Smooth muscle cell (in vitro differentiated cells): Measurements from ENCODE around the gene MN1. TPM values are rescaled to one million over a fixed set of nuclear protein-coding genes. Genes with fewer than 3 reads are reported as not detected.

ENCODE experiments used
- DNase-seq: peaks from one replicate; lab custom pipeline; 2025; ENCODE audit not compliant: unreplicated experiment; lab: John Stamatoyannopoulos, UW
- H2AFZ ChIP-seq: fragments of 200-600 bp; sonication (generic); 2 replicates; pipeline ENCODE4 v1.6.0; 2016; ENCODE audit warnings: antibody characterized with exemption, low read depth, mild to moderate bottlenecking
- H3F3A ChIP-seq: fragments of 200-600 bp; sonication (generic); 2 replicates; pipeline ENCODE4 v1.6.0; 2017; ENCODE audit warnings: antibody characterized with exemption, low read depth
- H3K27ac ChIP-seq: fragments of 200-600 bp; sonication (generic); 2 replicates; pipeline ENCODE4 v1.5.1; 2016; ENCODE audit warnings: low read depth, mild to moderate bottlenecking
- H3K27me3 ChIP-seq: fragments of 200-600 bp; sonication (generic); 2 replicates; pipeline ENCODE4 v1.6.1; 2016; ENCODE audit warnings: low read depth, mild to moderate bottlenecking
- H3K36me3 ChIP-seq: fragments of 200-600 bp; sonication (generic); 2 replicates; pipeline ENCODE4 v1.5.1; 2016; ENCODE audit warnings: low read depth
- H3K4me1 ChIP-seq: fragments of 200-600 bp; sonication (generic); 2 replicates; pipeline ENCODE4 v1.5.1; 2016; ENCODE audit warnings: low read depth
- H3K4me2 ChIP-seq: fragments of 200-600 bp; sonication (generic); 2 replicates; pipeline ENCODE4 v1.6.0; 2016; ENCODE audit warnings: mild to moderate bottlenecking
- H3K4me3 ChIP-seq: fragments of 200-600 bp; sonication (generic); 2 replicates; pipeline ENCODE4 v1.5.1; 2016; ENCODE audit warnings: mild to moderate bottlenecking
- H3K79me2 ChIP-seq: fragments of 200-600 bp; sonication (generic); 2 replicates; pipeline ENCODE4 v1.6.0; 2016; ENCODE audit warnings: low read depth, mild to moderate bottlenecking
- H3K9ac ChIP-seq: fragments of 200-600 bp; sonication (generic); 2 replicates; pipeline ENCODE4 v1.6.0; 2016; ENCODE audit warnings: low read depth
- H3K9me3 ChIP-seq: fragments of 200-600 bp; sonication (generic); replicated peaks from 2 replicates; pipeline ENCODE4 v1.5.1; 2016; ENCODE audit warnings: low read depth
- H4K20me1 ChIP-seq: fragments of 200-600 bp; sonication (generic); 2 replicates; pipeline ENCODE4 v1.6.0; 2016; ENCODE audit warnings: low read depth
- CTCF ChIP-seq: fragments of 200-600 bp; sonication (generic); IDR thresholded peaks from 2 replicates; pipeline ENCODE4 v1.5.1; 2017; ENCODE audit warnings: borderline replicate concordance, mild to moderate bottlenecking, antibody characterized with exemption; ENCODE audit not compliant: insufficient read depth, poor library complexity, severe bottlenecking
- WGBS: methylation state at CpG from one replicate; pipeline ENCODE4 v1.1.7; 2016; ENCODE audit warnings: low lambda C conversion rate; 5-methylcytosine and 5-hydroxymethylcytosine counted together
- polyA plus RNA-seq: library from polyadenylated mRNA; unstranded; fragments of >200 nt; fragmentation: Nextera tagmentation; extraction: Ambion mirVana; gene quantifications from 2 replicates; pipeline ENCODE4 v1.2.1, GENCODE V29; 2016
- total RNA-seq: library from RNA; depleted of rRNA; stranded (reverse); fragments of >200 nt; gene quantifications from 2 replicates; pipeline ENCODE4 v1.2.3, GENCODE V29; 2014

Gene MN1
- total and polyA plus RNA-seq, 2 experiments from 2014 or later: 0.98 to 3.3 TPM

GRCh38 chr22:27714068-27714467, 87.5 kb downstream of the MN1 start:
- no peak overlapping the region for H3K4me2 ChIP-seq
- H3K79me2 ChIP-seq: no peaks in the 10 kb centered on the region
- H3K27ac ChIP-seq: no peak overlapping the region
- no peak for TF ChIP-seq CTCF
- H3K4me3 ChIP-seq: no peak overlapping the region
- H3K36me3 ChIP-seq: no peaks in the 10 kb centered on the region
- H3K9me3 ChIP-seq: no peaks in the 10 kb centered on the region
- DNase-seq: no peak
- H3F3A ChIP-seq: no peaks in the 10 kb centered on the region
- H3K9ac ChIP-seq: no peak overlapping the region
- H2AFZ ChIP-seq: no peak overlapping the region
- WGBS: 64% methylated on average over 6 of the region's 6 CpGs
- H3K4me1 ChIP-seq: peaks cover 4% of the 10 kb centered on the region
- no peaks in the 10 kb centered on the region for H4K20me1 ChIP-seq
- no peaks in the 10 kb centered on the region for H3K27me3 ChIP-seq

DNA sequence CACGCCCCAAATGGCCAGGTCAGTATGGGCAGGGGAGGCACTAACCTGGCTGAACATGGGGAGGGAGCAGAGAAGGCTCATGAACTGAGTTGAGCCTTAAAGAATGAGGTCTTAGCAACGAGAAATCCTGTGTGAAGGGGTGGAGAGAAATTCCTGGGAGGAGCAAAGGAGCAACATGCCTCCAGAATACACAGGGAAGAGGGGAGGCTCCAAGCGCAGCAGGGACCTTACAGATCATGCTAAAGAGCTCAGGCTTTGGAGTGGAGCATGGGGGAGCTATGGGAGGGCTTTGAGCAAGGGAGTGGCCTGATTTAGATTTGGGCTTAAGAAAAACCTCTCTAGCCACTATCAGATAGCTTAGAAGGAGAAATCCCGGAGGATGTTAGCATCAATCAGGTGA, 88.1 kb downstream of the MN1 start:
- no peaks in the 10 kb centered on the region for H3F3A ChIP-seq
- no peaks in the 10 kb centered on the region for H3K79me2 ChIP-seq
- no peak overlapping the region for H3K9ac ChIP-seq
- WGBS: 72% methylated on average over 4 of the region's 4 CpGs
- H3K27me3 ChIP-seq: no peaks in the 10 kb centered on the region
- TF ChIP-seq CTCF: no peak
- peaks cover 4% of the 10 kb centered on the region for H3K4me1 ChIP-seq
- H3K4me2 ChIP-seq: no peak overlapping the region
- no peaks in the 10 kb centered on the region for H3K9me3 ChIP-seq
- no peaks in the 10 kb centered on the region for H4K20me1 ChIP-seq
- H3K4me3 ChIP-seq: no peak overlapping the region
- no peak for DNase-seq
- no peak overlapping the region for H3K27ac ChIP-seq
- H2AFZ ChIP-seq: no peak overlapping the region
- no peaks in the 10 kb centered on the region for H3K36me3 ChIP-seq

GRCh38 chr22:27711756-27712155, 89.8 kb downstream of the MN1 start:
- no peaks in the 10 kb centered on the region for H3K36me3 ChIP-seq
- H2AFZ ChIP-seq: no peak overlapping the region
- no peak for DNase-seq
- 83% methylated on average over 3 of the region's 3 CpGs for WGBS
- H3K4me1 ChIP-seq: peaks cover 4% of the 10 kb centered on the region
- no peaks in the 10 kb centered on the region for H3F3A ChIP-seq
- H3K4me3 ChIP-seq: no peak overlapping the region
- no peak overlapping the region for H3K27ac ChIP-seq
- no peaks in the 10 kb centered on the region for H3K9me3 ChIP-seq
- no peak overlapping the region for H3K4me2 ChIP-seq
- H3K27me3 ChIP-seq: no peaks in the 10 kb centered on the region
- no peaks in the 10 kb centered on the region for H3K79me2 ChIP-seq
- TF ChIP-seq CTCF: no peak
- no peaks in the 10 kb centered on the region for H4K20me1 ChIP-seq
- H3K9ac ChIP-seq: no peak overlapping the region

DNA sequence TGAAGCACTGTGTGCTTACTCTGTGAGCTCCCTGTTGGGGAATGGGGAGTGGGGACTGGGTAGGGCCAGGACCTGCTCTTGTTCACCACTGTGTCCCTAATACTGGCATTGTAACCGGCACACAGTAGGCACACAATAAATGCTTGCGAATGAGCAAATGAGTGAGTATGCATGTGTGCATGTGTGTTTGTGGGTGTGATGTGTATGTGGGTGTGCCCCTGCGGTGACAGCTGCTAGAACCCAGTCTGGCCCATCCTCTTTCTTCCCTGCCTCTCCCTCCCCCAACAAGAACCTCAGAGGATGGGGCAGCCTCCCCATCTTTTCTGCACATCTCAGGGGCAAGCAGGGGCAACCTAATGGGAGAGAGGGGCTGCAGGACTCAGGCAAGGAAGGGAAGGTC, 90.5 kb downstream of the MN1 start:
- Histone ChIP-seq H3K4me3 (no peak overlapping the region), H3F3A (no peaks in the 10 kb centered on the region), H3K4me2 (no peak overlapping the region), H3K9me3 (no peaks in the 10 kb centered on the region), H3K79me2 (no peaks in the 10 kb centered on the region), H3K27ac (no peak overlapping the region), H4K20me1 (no peaks in the 10 kb centered on the region), H3K27me3 (no peaks in the 10 kb centered on the region), H3K36me3 (no peaks in the 10 kb centered on the region), H3K9ac (no peak overlapping the region), H3K4me1 (peaks cover 4% of the 10 kb centered on the region), H2AFZ (no peak overlapping the region)
- no peak for TF ChIP-seq CTCF
- DNase-seq: no peak
- WGBS: 100% methylated on average over 3 of the region's 3 CpGs
